Measurements from ENCODE around the gene TWIST2.

Gene TWIST2

DNA sequence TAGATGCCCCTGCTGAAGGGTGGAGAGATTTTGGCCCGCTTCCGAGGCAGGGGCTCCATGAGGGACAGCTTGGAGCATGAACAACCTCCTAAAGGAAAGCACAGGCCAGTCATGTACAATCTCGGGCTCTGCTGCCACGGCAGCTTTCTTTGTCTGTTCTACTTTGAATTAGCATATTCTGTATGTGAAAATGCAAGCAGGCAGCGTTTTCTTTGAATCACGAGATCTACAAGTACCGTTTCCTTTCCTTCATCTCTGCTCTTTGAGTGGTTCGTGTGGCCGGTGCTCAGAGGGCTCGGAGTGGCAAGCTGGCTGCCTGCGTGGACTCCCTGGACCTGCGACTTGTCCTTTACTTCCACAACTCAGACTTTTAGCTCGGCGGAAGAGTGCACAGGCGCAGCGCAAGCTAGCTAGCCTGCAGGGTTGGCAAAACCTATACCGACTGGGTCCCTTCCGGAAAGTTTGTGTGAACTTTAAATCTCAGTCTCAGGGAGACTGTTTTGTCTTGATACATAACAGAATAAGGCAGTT is 6.9 kb downstream of the TWIST2 start:
- no peak overlapping the region for H3K4me3 ChIP-seq (ENCODE audit: low read length)
- TF ChIP-seq, protein P1, sequence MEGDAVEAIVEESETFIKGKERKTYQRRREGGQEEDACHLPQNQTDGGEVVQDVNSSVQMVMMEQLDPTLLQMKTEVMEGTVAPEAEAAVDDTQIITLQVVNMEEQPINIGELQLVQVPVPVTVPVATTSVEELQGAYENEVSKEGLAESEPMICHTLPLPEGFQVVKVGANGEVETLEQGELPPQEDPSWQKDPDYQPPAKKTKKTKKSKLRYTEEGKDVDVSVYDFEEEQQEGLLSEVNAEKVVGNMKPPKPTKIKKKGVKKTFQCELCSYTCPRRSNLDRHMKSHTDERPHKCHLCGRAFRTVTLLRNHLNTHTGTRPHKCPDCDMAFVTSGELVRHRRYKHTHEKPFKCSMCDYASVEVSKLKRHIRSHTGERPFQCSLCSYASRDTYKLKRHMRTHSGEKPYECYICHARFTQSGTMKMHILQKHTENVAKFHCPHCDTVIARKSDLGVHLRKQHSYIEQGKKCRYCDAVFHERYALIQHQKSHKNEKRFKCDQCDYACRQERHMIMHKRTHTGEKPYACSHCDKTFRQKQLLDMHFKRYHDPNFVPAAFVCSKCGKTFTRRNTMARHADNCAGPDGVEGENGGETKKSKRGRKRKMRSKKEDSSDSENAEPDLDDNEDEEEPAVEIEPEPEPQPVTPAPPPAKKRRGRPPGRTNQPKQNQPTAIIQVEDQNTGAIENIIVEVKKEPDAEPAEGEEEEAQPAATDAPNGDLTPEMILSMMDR (IDR thresholded peaks at IDR 0.05; ENCODE audit: insufficient read depth, low read depth, low read length, missing control alignments), result no peak
- DNase-seq (ENCODE audit: low read depth), result no peak

DNA sequence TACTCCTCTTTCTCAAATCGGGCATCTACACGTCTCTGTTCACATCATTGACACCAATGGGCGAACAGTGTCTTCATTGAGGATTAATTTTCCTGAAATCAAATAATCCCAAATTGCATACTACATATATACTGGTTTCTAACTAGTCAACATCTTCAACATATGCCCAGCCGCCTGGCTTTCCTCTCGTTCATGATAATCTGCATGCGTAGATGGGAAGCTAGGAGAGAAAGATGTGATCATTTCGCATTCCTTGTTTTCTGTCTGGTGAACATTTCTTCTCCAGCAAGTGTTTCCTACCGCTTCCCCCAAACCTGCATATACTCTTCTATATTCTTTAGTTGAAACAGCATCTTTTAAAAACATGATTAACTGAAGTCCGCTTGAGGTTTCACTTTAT is 7.4 kb downstream of the TWIST2 start:
- H3K4me3 ChIP-seq (ENCODE audit: low read length), result no peak overlapping the region
- TF ChIP-seq, protein P1 (IDR thresholded peaks at IDR 0.05; ENCODE audit: insufficient read depth, low read depth, low read length, missing control alignments), result no peak
- no peak for DNase-seq (ENCODE audit: low read depth)

DNA sequence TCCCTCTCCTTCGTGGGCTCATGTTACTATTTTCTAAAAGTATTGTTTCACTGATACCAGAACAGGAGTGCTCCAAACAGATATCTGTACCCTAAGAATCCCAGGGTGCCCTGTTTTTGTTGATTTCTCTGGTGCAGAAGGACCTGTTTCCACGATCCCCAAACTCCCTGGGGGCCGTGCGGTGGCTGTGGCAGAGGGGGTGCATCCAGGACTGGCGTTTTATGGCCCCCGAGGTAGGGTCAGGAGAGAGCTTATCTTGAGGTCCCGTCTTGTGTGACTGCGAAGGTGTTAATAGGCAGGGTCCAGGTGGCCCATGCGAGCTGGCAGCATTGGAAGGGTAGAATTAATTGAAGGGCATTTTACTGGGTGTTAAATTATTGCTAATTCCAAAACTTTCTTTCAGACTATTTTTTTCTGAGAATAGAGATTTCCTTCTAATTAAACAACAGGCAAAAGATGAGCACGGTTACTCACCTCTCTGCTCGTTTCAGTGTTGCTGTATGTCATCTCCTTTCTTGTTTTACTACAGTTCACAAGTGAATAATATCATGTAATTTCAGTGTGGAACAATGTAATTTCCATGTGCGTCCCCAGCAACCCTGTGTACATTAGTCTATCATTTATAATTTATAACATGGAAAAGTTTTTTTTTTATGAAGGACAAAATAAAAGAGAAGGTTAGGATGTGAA is 8.2 kb downstream of the TWIST2 start:
- DNase-seq (ENCODE audit: low read depth), result no peak
- TF ChIP-seq, protein P1 (IDR thresholded peaks at IDR 0.05; ENCODE audit: insufficient read depth, low read depth, low read length, missing control alignments), result no peak
- H3K4me3 ChIP-seq (ENCODE audit: low read length), result no peak overlapping the region

DNA sequence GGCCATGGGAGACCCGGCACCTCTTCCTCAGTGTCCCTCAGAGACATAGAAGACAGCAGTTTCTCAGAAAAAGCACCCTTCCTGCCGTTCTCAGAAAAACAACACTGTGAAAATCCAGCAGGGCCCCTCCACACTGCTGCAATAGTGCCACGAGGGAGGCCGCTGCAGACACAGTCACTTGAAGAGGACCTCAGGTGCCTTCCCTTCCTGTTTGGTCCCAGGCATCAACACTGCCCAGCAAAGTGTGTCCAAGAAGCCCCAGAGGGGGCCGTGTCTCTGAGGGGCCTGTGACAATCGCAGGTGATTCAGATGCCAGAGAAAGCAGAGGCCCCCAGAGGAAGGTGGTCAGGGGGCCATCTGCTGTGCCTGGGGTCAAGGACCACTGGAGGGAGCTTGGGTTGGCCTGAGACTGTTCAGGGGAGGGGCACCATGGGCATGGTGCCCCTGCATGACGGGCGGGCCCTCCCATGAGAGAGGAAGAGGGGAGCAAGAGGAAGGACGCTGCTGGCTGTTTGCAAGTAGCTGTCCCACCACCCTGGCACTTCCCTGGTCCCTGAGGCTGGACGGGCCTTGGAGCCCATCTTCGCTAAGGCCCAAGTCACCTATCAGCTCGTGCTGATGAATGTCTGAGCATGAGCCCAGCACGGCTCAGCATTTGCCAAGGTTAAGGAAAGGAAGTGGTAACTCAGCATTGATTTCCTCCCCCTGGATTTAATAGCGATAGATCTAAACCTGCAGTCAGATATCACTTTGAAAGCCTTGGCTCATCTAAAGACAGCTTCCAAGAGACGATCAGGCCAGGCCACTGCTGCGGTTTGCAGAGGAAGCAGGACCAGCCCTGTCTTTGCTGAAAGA is 9.1 kb downstream of the TWIST2 start:
- DNase-seq (ENCODE audit: low read depth), result no peak
- no peak overlapping the region for H3K4me3 ChIP-seq (ENCODE audit: low read length)
- TF ChIP-seq, protein P1 (IDR thresholded peaks at IDR 0.05; ENCODE audit: insufficient read depth, low read depth, low read length, missing control alignments), result no peak

DNA sequence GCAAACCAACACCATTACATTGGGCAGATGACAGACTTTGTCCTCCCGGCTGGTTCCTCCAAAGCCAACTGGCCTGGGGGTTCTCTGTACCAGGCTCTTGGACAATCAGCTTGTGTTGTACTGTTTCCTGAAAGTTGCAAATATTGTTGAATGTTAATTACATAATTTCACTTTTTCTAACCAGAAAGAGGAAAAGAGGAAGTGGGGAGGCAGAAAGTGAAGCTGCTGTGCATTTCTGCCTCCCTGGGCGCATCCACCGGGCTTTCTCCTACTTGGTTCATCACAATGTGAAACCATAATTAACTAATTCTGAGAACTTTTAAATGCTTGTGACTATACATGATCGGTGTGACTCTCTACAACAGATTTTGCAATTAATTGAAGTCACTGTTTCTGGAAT is 10.1 kb downstream of the TWIST2 start:
- TF ChIP-seq, protein P1 (IDR thresholded peaks at IDR 0.05; ENCODE audit: insufficient read depth, low read depth, low read length, missing control alignments), result no peak
- DNase-seq (ENCODE audit: low read depth), result no peak
- H3K4me3 ChIP-seq (ENCODE audit: low read length), result no peak overlapping the region

DNA sequence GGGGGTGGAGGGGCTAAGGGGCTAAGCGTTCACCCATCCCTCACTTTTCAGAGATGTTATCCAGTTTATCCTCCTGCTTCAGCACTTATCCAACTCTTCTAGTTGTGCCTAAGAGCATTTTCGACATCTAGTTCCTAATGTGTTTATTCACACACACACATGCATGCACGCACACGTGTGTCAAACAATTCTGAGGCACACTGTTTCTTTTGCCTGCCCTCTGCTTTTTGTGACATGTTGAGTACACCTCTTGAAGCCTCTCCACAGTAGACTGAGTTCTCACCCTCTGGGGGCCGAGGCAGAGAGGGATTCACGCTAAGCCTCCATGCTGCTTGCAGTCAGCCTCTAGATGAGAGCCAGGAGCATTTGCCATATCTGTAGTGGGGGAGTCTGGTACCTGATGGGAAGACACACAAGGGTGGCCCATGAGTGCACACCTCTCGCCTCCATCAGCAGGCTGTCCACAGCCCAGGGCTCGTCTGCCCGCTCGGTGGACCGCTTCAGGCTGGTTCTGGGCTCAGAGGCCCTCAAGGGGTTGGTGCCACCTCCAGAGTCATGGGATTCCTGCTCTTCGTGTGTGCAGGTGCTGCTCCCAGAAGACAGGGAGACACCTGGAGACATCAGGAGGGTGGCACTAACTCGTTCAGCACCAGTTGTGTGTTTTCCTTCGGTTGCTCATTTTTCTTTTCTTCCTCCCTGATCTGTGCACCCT is 11.9 kb downstream of the TWIST2 start:
- TF ChIP-seq, protein P1 (IDR thresholded peaks at IDR 0.05; ENCODE audit: insufficient read depth, low read depth, low read length, missing control alignments), result no peak
- H3K4me3 ChIP-seq (ENCODE audit: low read length), result no peak overlapping the region
- DNase-seq (ENCODE audit: low read depth), result no peak

Data from epithelial cell of esophagus (primary cell).